ENCODE results near the gene RAB29.

The RAB29 gene

GRCh38 chr1:205797168-205797567 is 21.9 kb upstream of the RAB29 start:
- H3K4me3 ChIP-seq (ENCODE audit: insufficient read length, low read depth) = no peak overlapping the region
- H3K36me3 ChIP-seq (ENCODE audit: insufficient read depth, insufficient read length, low read length) = peaks cover 84% of the 10 kb centered on the region
- H3K27me3 ChIP-seq (ENCODE audit: insufficient read depth, insufficient read length) = no peaks in the 10 kb centered on the region
- H3K9me3 ChIP-seq (ENCODE audit: insufficient read depth, low read length) = no peaks in the 10 kb centered on the region
- no peak overlapping the region for H3K9ac ChIP-seq (ENCODE audit: insufficient read length, low read depth)
- TF ChIP-seq ZNF274 (IDR thresholded peaks at IDR 0.05; ENCODE audit: low read depth, low read length) (no peak), SUZ12 (IDR thresholded peaks at IDR 0.05; ENCODE audit: extremely low read depth, insufficient read depth, insufficient read length) (no peak), YY1 (IDR thresholded peaks at IDR 0.05; ENCODE audit: insufficient read depth, insufficient read length) (no peak)
- DNase-seq (ENCODE audit: low read depth, low spot score) = no peak
- H3K4me1 ChIP-seq (ENCODE audit: insufficient read depth, insufficient read length) = peaks cover 9% of the 10 kb centered on the region

- H3K4me3 ChIP-seq (ENCODE audit: insufficient read length, low read depth) = no peak overlapping the region
- DNase-seq (ENCODE audit: low read depth, low spot score) = no peak
- no peaks in the 10 kb centered on the region for H3K27me3 ChIP-seq (ENCODE audit: insufficient read depth, insufficient read length)
- no peaks in the 10 kb centered on the region for H3K9me3 ChIP-seq (ENCODE audit: insufficient read depth, low read length)
- peaks cover 12% of the 10 kb centered on the region for H3K4me1 ChIP-seq (ENCODE audit: insufficient read depth, insufficient read length)
- no peak overlapping the region for H3K9ac ChIP-seq (ENCODE audit: insufficient read length, low read depth)
- H3K36me3 ChIP-seq (ENCODE audit: insufficient read depth, insufficient read length, low read length) = peaks cover 84% of the 10 kb centered on the region
- TF ChIP-seq ZNF274 (IDR thresholded peaks at IDR 0.05; ENCODE audit: low read depth, low read length) = no peak
- no peak for TF ChIP-seq YY1 (IDR thresholded peaks at IDR 0.05; ENCODE audit: insufficient read depth, insufficient read length)
- TF ChIP-seq SUZ12 (IDR thresholded peaks at IDR 0.05; ENCODE audit: extremely low read depth, insufficient read depth, insufficient read length) = no peak
Observed at GRCh38 chr1:205794011-205794730, 18.9 kb upstream of the RAB29 start.

DNA sequence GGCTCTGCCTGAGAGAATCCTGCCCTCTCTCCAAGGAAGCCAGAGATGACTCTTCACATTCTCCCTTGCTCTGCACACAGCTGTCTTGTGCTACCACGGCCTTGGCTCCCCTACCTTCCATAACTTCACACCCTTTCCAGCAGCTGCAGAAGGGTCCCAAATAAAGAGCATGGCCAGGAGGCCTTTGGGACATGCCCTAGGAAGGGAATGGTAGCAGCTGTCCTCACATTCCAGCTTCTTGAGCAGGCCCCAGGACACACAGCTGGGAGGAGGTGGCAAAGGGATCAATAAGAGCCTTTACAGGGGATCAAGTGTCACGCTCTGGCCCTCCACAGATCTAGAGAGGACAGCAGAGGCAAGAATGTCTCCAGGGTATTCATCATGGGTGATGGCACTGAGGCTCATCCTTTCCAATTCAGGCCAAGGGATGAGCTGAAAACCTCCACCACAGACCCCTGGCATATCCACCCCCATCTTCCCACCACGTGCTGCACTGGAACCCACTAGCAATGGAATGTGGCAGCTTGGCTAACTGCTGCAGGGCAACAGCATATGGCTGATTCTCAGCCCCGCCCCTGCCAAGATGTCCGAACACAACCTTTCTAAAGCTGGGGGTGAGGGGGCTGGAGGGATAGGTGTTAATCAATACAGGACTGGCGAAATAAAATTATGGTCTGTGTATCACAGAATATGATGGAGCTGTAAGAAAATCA is 17.8 kb upstream of the RAB29 start:
- H3K4me1 ChIP-seq (ENCODE audit: insufficient read depth, insufficient read length) = peaks cover 12% of the 10 kb centered on the region
- no peak overlapping the region for H3K9ac ChIP-seq (ENCODE audit: insufficient read length, low read depth)
- no peaks in the 10 kb centered on the region for H3K9me3 ChIP-seq (ENCODE audit: insufficient read depth, low read length)
- no peaks in the 10 kb centered on the region for H3K27me3 ChIP-seq (ENCODE audit: insufficient read depth, insufficient read length)
- TF ChIP-seq YY1 (IDR thresholded peaks at IDR 0.05; ENCODE audit: insufficient read depth, insufficient read length) (no peak), ZNF274 (IDR thresholded peaks at IDR 0.05; ENCODE audit: low read depth, low read length) (no peak), SUZ12 (IDR thresholded peaks at IDR 0.05; ENCODE audit: extremely low read depth, insufficient read depth, insufficient read length) (no peak)
- no peak overlapping the region for H3K4me3 ChIP-seq (ENCODE audit: insufficient read length, low read depth)
- no peak for DNase-seq (ENCODE audit: low read depth, low spot score)
- H3K36me3 ChIP-seq (ENCODE audit: insufficient read depth, insufficient read length, low read length) = peaks cover 74% of the 10 kb centered on the region

- no peak for DNase-seq (ENCODE audit: low read depth, low spot score)
- Histone ChIP-seq H3K4me3 (ENCODE audit: insufficient read length, low read depth) (no peak overlapping the region), H3K36me3 (ENCODE audit: insufficient read depth, insufficient read length, low read length) (peaks cover 67% of the 10 kb centered on the region), H3K27me3 (ENCODE audit: insufficient read depth, insufficient read length) (no peaks in the 10 kb centered on the region), H3K9me3 (ENCODE audit: insufficient read depth, low read length) (no peaks in the 10 kb centered on the region), H3K4me1 (ENCODE audit: insufficient read depth, insufficient read length) (peaks cover 12% of the 10 kb centered on the region), H3K9ac (ENCODE audit: insufficient read length, low read depth) (no peak overlapping the region)
- no peak for TF ChIP-seq SUZ12 (IDR thresholded peaks at IDR 0.05; ENCODE audit: extremely low read depth, insufficient read depth, insufficient read length)
Observed at GRCh38 chr1:205792481-205792881, 17.2 kb upstream of the RAB29 start.

GRCh38 chr1:205791568-205792180 is 16.4 kb upstream of the RAB29 start:
- peak; percentile 55 for DNase-seq (ENCODE audit: low read depth, low spot score)
- TF ChIP-seq ZNF274 (IDR thresholded peaks at IDR 0.05; ENCODE audit: low read depth, low read length) (no peak), YY1 (IDR thresholded peaks at IDR 0.05; ENCODE audit: insufficient read depth, insufficient read length) (no peak), SUZ12 (IDR thresholded peaks at IDR 0.05; ENCODE audit: extremely low read depth, insufficient read depth, insufficient read length) (no peak)
- Histone ChIP-seq H3K36me3 (ENCODE audit: insufficient read depth, insufficient read length, low read length) (peaks cover 59% of the 10 kb centered on the region), H3K4me3 (ENCODE audit: insufficient read length, low read depth) (no peak overlapping the region), H3K9me3 (ENCODE audit: insufficient read depth, low read length) (no peaks in the 10 kb centered on the region), H3K4me1 (ENCODE audit: insufficient read depth, insufficient read length) (peaks cover 12% of the 10 kb centered on the region), H3K9ac (ENCODE audit: insufficient read length, low read depth) (no peak overlapping the region), H3K27me3 (ENCODE audit: insufficient read depth, insufficient read length) (no peaks in the 10 kb centered on the region)

DNA sequence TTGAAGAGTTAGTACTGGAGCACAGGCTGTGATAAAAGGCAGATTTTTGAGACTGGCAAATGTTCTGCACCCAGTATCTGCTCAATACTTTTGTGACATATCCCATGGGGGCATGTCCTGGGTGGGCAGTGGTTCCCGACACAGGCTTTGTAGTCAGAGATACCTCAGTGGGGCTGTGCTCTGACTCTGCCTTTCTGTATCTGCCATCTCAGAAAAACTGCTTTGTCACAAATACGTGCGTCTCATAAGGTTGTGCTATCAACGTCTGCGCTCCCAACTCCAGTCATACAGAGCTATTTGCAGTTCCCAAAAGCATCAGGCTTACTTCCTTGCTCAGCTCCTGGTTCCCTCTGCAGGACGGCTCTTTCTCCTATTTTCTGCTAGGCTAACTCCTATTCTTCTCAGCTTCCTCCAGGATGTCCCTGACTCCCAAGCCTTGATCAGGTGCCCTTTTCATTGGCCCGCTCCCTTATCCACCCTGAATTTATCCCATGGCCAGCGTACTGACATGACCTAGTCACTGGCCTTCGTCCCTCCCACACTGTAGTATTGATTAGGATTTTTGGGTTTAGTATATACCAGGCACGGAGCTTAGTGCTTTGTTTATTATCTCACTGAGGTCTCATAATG is 12.1 kb upstream of the RAB29 start:
- TF ChIP-seq SUZ12 (IDR thresholded peaks at IDR 0.05; ENCODE audit: extremely low read depth, insufficient read depth, insufficient read length) (no peak), ZNF274 (IDR thresholded peaks at IDR 0.05; ENCODE audit: low read depth, low read length) (no peak), YY1 (IDR thresholded peaks at IDR 0.05; ENCODE audit: insufficient read depth, insufficient read length) (no peak)
- Histone ChIP-seq H3K9me3 (ENCODE audit: insufficient read depth, low read length) (no peaks in the 10 kb centered on the region), H3K36me3 (ENCODE audit: insufficient read depth, insufficient read length, low read length) (peaks cover 23% of the 10 kb centered on the region), H3K9ac (ENCODE audit: insufficient read length, low read depth) (no peak overlapping the region), H3K4me1 (ENCODE audit: insufficient read depth, insufficient read length) (peaks cover 4% of the 10 kb centered on the region), H3K4me3 (ENCODE audit: insufficient read length, low read depth) (no peak overlapping the region), H3K27me3 (ENCODE audit: insufficient read depth, insufficient read length) (no peaks in the 10 kb centered on the region)
- DNase-seq (ENCODE audit: low read depth, low spot score) = no peak

- no peak for TF ChIP-seq YY1 (IDR thresholded peaks at IDR 0.05; ENCODE audit: insufficient read depth, insufficient read length)
- TF ChIP-seq ZNF274 (IDR thresholded peaks at IDR 0.05; ENCODE audit: low read depth, low read length) = no peak
- no peak for TF ChIP-seq SUZ12 (IDR thresholded peaks at IDR 0.05; ENCODE audit: extremely low read depth, insufficient read depth, insufficient read length)
- Histone ChIP-seq H3K27me3 (ENCODE audit: insufficient read depth, insufficient read length) (no peaks in the 10 kb centered on the region), H3K36me3 (ENCODE audit: insufficient read depth, insufficient read length, low read length) (peaks cover 22% of the 10 kb centered on the region), H3K9me3 (ENCODE audit: insufficient read depth, low read length) (no peaks in the 10 kb centered on the region), H3K4me1 (ENCODE audit: insufficient read depth, insufficient read length) (no peaks in the 10 kb centered on the region), H3K9ac (ENCODE audit: insufficient read length, low read depth) (no peak overlapping the region), H3K4me3 (ENCODE audit: insufficient read length, low read depth) (no peak overlapping the region)
- no peak for DNase-seq (ENCODE audit: low read depth, low spot score)
Observed at GRCh38 chr1:205786601-205787000, 11.3 kb upstream of the RAB29 start.
